ENCODE data around the gene RIMS4.

GRCh38 chr20:44707018-44707579 lies 103.2 kb downstream of the RIMS4 start:
- TF ChIP-seq EZH2 (IDR thresholded peaks at IDR 0.05; ENCODE audit: borderline replicate concordance, low read length) (no peak), CTCF (IDR thresholded peaks at IDR 0.05; ENCODE audit: low read length) (no peak)

Measured in OCI-LY1 (cell line).